AG04449 (cell line): ENCODE data around the gene RAI1.
A peak's percentile ranks its signal among the peaks of the same experiment; 100 is the strongest.

ENCODE experiments used
- CTCF ChIA-PET: fragments of 350-600 bp; formaldehyde crosslinking; extraction: SDS; loops from one replicate; lab custom pipeline; 2021; ENCODE audit warnings: antibody characterized with exemption; lab: Yijun Ruan, JAX
- POLR2A ChIA-PET: fragments of 400-600, 350-600 bp; formaldehyde crosslinking; extraction: SDS; loops from one replicate; lab custom pipeline; 2020; ENCODE audit warnings: antibody characterized with exemption, inconsistent platforms; lab: Yijun Ruan, JAX
- DNase-seq: peaks from one replicate; pipeline ENCODE4 v3.0.0-alpha.2; 2010; ENCODE audit warnings: low read depth, low spot score
- H3K4me3 ChIP-seq: 2 replicates; pipeline ENCODE4 v1.5.1; 2011; ENCODE audit warnings: low read depth, mild to moderate bottlenecking, control low read depth, low read length
- CTCF ChIP-seq: IDR thresholded peaks from one replicate; pipeline ENCODE4 v1.5.1; 2011; ENCODE audit warnings: mild to moderate bottlenecking, moderate library complexity, low read length, control low read depth, inconsistent platforms; ENCODE audit not compliant: insufficient read depth; ENCODE audit errors: missing control alignments

The RAI1 gene

GRCh38 chr17:17836250-17836817, 155.1 kb downstream of the RAI1 start:
- CTCF ChIA-PET = interaction anchor here (0.8 to 2.6 kb wide), 4 partner anchors 16 to 197 kb away, joined by 3 to 8 read pairs (median 4); partner anchors contain the start of gene RAI1
- POLR2A ChIA-PET = interaction anchor here (0.6 to 1.8 kb wide), 9 partner anchors 9 to 340 kb away, joined by 3 to 6 read pairs (median 3); partner anchors contain the start of gene RASD1
- H3K4me3 ChIP-seq = peak overlapping the region; percentile 93
- peak; percentile 46 for DNase-seq
- no peak for TF ChIP-seq CTCF

GRCh38 chr17:17836818-17837379, 155.6 kb downstream of the RAI1 start, which contains the start of gene SREBF1:
SREBF1 (minus strand) TSS chr17:17836986; CDS start chr17:17836817, 169 bp downstream.
- ChIA-PET CTCF (interaction anchor here (0.8 to 2.6 kb wide), 6 partner anchors 12 to 197 kb away, joined by 3 to 9 read pairs (median 6); partner anchors contain the start of gene RAI1), POLR2A (interaction anchor here (1.0 to 1.8 kb wide), 4 partner anchors 9 to 97 kb away, joined by 3 to 6 read pairs (median 5); no protein-coding TSS in a partner anchor)
- H3K4me3 ChIP-seq = peak within 1 kb of the TSS; percentile 93
- no peak for TF ChIP-seq CTCF
- no peak for DNase-seq

- DNase-seq = no peak
- no peak for TF ChIP-seq CTCF
- peak overlapping the region; percentile 93 for H3K4me3 ChIP-seq
- POLR2A ChIA-PET = interaction anchor here (0.9 to 1.7 kb wide), 2 partner anchors 12 to 155 kb away, joined by 3 to 6 read pairs; no protein-coding TSS in a partner anchor
- CTCF ChIA-PET = interaction anchor here (1.0 to 2.5 kb wide), 5 partner anchors 12 to 196 kb away, joined by 4 to 9 read pairs (median 5); no protein-coding TSS in a partner anchor
Measured at GRCh38 chr17:17837380-17837821, 156.1 kb downstream of the RAI1 start.

- H3K4me3 ChIP-seq = no peak overlapping the region
- CTCF ChIA-PET = interaction anchor here (1.0 to 2.5 kb wide), 5 partner anchors 11 to 160 kb away, joined by 3 to 9 read pairs (median 4); no protein-coding TSS in a partner anchor
Measured at GRCh38 chr17:17837966-17838962, 157.0 kb downstream of the RAI1 start.

More at GRCh38 chr17:17837966-17838962, 157.0 kb downstream of the RAI1 start:
- no peak for TF ChIP-seq CTCF
- no peak for DNase-seq
- POLR2A ChIA-PET = interaction anchor here (0.9 kb wide), 1 partner anchor 156 kb away, joined by 3 read pairs; no protein-coding TSS in a partner anchor
